GM23248 (cell line): Measurements from ENCODE around the gene PCDH10.

Experiments
- EZH2 ChIP-seq: fragments of 200-600 bp; sonication (generic); IDR thresholded peaks from 2 replicates; pipeline ENCODE4 v1.6.1; 2018; ENCODE audit warnings: antibody characterized with exemption, mild to moderate bottlenecking; ENCODE audit not compliant: insufficient read depth, poor library complexity, severe bottlenecking
- EZH2phosphoT487 ChIP-seq: fragments of 200-600 bp; sonication (generic); IDR thresholded peaks from 2 replicates; pipeline ENCODE4 v1.6.1; 2018; ENCODE audit warnings: antibody characterized with exemption, moderate library complexity, mild to moderate bottlenecking, low read depth; ENCODE audit not compliant: insufficient read depth

GRCh38 chr4:133130171-133130570 lies 18.9 kb upstream of the PCDH10 start:
- TF ChIP-seq EZH2 (no peak), EZH2phosphoT487 (no peak)
